ENCODE results near the gene SLC46A1. TPM values are rescaled to one million over a fixed set of nuclear protein-coding genes. Genes with fewer than 3 reads are reported as not detected.
"Not testable (repeated sequence)": the region's sequence is repeated elsewhere in the genome, so short reads cannot be mapped to it uniquely, and the experiment has no call there.

Gene SLC46A1
- total RNA-seq, 3 donors from 2014 or later = 11.2 to 22.7 (median 12.5) TPM

- no peak overlapping the region for H3K4me3 ChIP-seq
- no peaks in the 10 kb centered on the region for H3K4me1 ChIP-seq
- H3K9me3 ChIP-seq = no peaks in the 10 kb centered on the region
- H3K27ac ChIP-seq = no peak overlapping the region
- intact Hi-C loops (cut with DNase I; ENCODE audit: low total_unique reads) = no loop called here
- DNase-seq (ENCODE audit: low spot score in 2 of 2) = no peak
- H3K36me3 ChIP-seq = no peaks in the 10 kb centered on the region
- TF ChIP-seq POLR2A (IDR thresholded peaks at IDR 0.05) = no peak
- H3K27me3 ChIP-seq = no peaks in the 10 kb centered on the region
These were observed 38.1 kb upstream of the SLC46A1 start for GRCh38 chr17:28443901-28444638.

DNA sequence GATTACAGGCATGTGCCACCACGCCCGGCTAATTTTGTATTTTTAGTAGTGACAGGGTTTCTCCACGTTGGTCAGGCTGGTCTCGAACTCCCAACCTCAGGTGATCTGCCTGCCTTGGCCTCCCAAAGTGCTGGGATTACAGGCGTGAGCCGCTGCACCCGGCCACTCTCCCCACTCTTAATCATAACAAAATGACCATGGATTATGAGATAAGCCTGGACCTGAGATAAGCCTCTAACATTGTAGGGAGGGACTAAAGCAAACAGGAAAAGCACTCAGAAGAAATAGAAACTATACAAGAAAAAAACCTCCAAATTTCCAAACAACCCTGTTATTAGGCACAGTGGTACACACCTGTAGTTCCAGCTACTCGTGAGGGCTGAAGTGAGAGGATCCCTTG is 28.3 kb upstream of the SLC46A1 start:
- not testable (repeated sequence) for H3K4me1 ChIP-seq; H3K9me3 ChIP-seq; H3K4me3 ChIP-seq; DNase-seq (ENCODE audit: low spot score in 2 of 2); H3K36me3 ChIP-seq; H3K27me3 ChIP-seq; H3K27ac ChIP-seq
- intact Hi-C loops (cut with DNase I; ENCODE audit: low total_unique reads) = loop anchor here (10.0 kb wide), 1 partner anchor 1770 kb away; no protein-coding TSS in a partner anchor

DNA sequence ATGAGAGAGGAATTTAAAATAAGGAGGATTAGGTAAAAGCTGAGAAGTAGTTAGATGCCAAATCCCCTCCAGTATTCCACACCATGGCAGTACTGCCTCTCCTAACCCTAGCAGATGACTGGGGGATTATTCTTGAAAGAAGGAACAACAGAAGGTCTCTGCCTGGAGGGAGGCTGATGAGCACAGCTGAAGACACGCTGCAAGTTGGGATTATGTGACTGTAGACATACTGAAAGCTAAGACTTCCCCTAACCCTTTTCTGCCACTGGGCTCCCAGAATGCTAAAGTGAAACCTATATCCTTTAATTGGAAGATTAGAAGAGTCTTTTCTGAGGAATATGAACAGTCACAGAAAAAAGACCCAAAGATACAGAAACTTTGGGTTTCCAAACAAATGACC is 27.7 kb upstream of the SLC46A1 start:
- Histone ChIP-seq H3K4me3 (no peak overlapping the region), H3K27ac (no peak overlapping the region), H3K9me3 (no peaks in the 10 kb centered on the region), H3K27me3 (no peaks in the 10 kb centered on the region), H3K36me3 (no peaks in the 10 kb centered on the region), H3K4me1 (no peaks in the 10 kb centered on the region)
- TF ChIP-seq POLR2AphosphoS5 (IDR thresholded peaks at IDR 0.05) (no peak), POLR2A (IDR thresholded peaks at IDR 0.05) (no peak), CTCF (IDR thresholded peaks at IDR 0.05) (no peak)
- intact Hi-C loops (cut with DNase I; ENCODE audit: low total_unique reads) = loop anchor here (10.0 kb wide), 1 partner anchor 1771 kb away; no protein-coding TSS in a partner anchor
- no peak for DNase-seq (ENCODE audit: low spot score in 2 of 2)

DNA sequence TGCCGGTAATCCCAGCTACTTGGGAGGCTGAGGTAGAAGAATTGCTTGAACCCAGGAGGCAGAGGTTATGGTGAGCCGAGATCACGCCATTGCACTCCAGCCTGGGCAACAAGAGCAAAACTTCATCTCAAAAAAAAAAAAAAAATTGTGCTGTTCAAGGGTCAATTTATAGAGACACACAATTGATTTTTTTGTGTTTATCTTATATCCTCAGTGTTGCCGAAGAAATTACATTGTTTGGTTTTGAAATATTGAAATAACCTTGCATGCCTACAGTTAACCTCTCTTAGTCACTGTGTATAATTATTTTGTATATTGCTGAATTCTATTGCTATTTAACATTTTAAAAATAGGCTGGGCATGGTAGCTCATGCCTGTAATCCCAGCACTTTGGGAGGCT is 22.0 kb upstream of the SLC46A1 start:
- H3K27ac ChIP-seq; DNase-seq (ENCODE audit: low spot score in 2 of 2); H3K4me3 ChIP-seq; H3K9me3 ChIP-seq; intact Hi-C loops (cut with DNase I; ENCODE audit: low total_unique reads); H3K27me3 ChIP-seq; H3K36me3 ChIP-seq; H3K4me1 ChIP-seq: not testable (repeated sequence)

DNA sequence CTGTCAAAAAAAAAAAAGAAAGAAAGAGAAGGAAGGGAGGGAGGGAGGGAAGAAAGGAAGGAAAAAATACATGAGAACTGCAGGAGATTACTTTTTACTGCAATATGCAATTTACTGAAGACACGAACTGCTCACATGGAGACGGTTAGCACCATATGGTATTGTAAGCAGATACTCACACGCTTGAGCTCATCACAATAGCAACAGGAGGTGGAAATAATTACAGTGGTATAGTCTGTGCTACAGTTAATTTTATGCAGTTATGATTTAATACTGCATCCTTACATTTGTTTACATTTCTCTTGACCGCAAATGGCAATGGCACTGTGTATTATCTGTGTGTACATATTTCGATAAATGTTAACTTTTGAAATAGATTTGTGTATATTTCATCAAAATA is 21.4 kb upstream of the SLC46A1 start:
- H3K4me1 ChIP-seq = no peaks in the 10 kb centered on the region
- DNase-seq (ENCODE audit: low spot score in 2 of 2) = no peak
- intact Hi-C loops (cut with DNase I; ENCODE audit: low total_unique reads) = no loop called here
- H3K4me3 ChIP-seq = no peak overlapping the region
- no peaks in the 10 kb centered on the region for H3K9me3 ChIP-seq
- no peaks in the 10 kb centered on the region for H3K36me3 ChIP-seq
- H3K27me3 ChIP-seq = no peaks in the 10 kb centered on the region
- no peak overlapping the region for H3K27ac ChIP-seq
- TF ChIP-seq CTCF (IDR thresholded peaks at IDR 0.05) (no peak), POLR2A (IDR thresholded peaks at IDR 0.05) (no peak)

- Histone ChIP-seq H3K4me3 (no peak overlapping the region), H3K9me3 (no peaks in the 10 kb centered on the region), H3K27me3 (no peaks in the 10 kb centered on the region), H3K4me1 (no peaks in the 10 kb centered on the region), H3K27ac (no peak overlapping the region), H3K36me3 (no peaks in the 10 kb centered on the region)
- intact Hi-C loops (cut with DNase I; ENCODE audit: low total_unique reads) = no loop called here
- DNase-seq (ENCODE audit: low spot score in 2 of 2) = no peak
- no peak for TF ChIP-seq POLR2A (IDR thresholded peaks at IDR 0.05)
- TF ChIP-seq POLR2AphosphoS5 (IDR thresholded peaks at IDR 0.05) = no peak
- TF ChIP-seq CTCF (IDR thresholded peaks at IDR 0.05) = no peak
These were observed 20.1 kb upstream of the SLC46A1 start for GRCh38 chr17:28426081-28426519.
